Measurements from ENCODE around the gene MYO1D.

Gene MYO1D

DNA sequence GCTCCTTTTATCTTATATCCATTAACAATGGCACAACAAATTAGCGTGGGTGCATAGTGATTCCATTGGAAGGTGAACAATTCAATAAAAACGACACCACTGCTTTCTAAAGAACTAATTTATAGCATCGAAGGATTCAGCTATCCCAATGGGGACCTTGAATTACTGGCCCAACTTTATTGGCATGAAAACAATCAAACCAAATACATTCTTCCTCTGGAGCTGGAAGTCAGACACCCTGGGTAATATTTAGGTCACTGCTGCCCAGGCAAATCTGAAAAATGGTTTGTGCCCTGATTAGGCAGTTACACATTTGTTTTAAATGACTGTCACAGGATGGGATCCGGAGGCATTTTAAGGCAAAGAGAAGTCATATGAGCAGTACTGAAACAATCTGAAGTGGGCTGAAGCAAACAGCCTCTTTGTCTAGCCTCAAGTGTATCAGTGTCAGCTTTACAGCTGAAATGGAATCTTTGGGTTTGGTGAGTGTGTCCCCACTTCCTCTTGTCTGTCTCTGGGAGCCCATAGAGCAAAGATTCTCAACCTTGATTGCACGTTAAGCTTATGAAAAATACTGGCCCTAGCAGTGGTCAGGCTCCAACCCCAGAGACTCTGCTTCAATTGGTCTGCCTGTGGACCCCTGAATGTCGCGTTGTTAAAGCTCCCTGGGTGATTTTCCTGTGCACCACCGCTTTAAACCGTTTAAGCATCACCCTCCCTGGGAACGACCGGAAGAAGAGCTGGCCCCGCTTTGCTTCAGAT, 359.8 kb downstream of the MYO1D start:
- Histone ChIP-seq H3K4me3 (ENCODE audit: low read length) (no peak overlapping the region), H3K36me3 (replicated peaks; ENCODE audit: insufficient read depth, low read length) (no peaks in the 10 kb centered on the region), H3K9me3 (replicated peaks; ENCODE audit: insufficient read depth, low read length) (no peaks in the 10 kb centered on the region), H4K20me1 (ENCODE audit: insufficient read depth, low read length) (no peaks in the 10 kb centered on the region), H3K9me2 (replicated peaks; ENCODE audit: insufficient read depth, low read length) (no peaks in the 10 kb centered on the region), H3K27ac (ENCODE audit: low read length) (no peak overlapping the region), H3K27me3 (replicated peaks; ENCODE audit: insufficient read depth, low read length) (no peaks in the 10 kb centered on the region), H3K9ac (ENCODE audit: low read length) (no peak overlapping the region), H2AFZ (ENCODE audit: low read length) (no peak overlapping the region), H3K79me2 (ENCODE audit: low read length) (no peaks in the 10 kb centered on the region), H3K4me2 (ENCODE audit: low read depth, low read length) (no peak overlapping the region), H3F3A (ENCODE audit: insufficient read depth, low read length) (no peaks in the 10 kb centered on the region), H3K4me1 (ENCODE audit: low read length) (no peaks in the 10 kb centered on the region)
- TF ChIP-seq EZH2phosphoT487 (IDR thresholded peaks at IDR 0.05; ENCODE audit: low read length) (no peak), EZH2 (optimal IDR thresholded peaks at IDR 0.05; ENCODE audit: low read depth, low read length) (no peak)
- TF ChIP-seq, protein P1, sequence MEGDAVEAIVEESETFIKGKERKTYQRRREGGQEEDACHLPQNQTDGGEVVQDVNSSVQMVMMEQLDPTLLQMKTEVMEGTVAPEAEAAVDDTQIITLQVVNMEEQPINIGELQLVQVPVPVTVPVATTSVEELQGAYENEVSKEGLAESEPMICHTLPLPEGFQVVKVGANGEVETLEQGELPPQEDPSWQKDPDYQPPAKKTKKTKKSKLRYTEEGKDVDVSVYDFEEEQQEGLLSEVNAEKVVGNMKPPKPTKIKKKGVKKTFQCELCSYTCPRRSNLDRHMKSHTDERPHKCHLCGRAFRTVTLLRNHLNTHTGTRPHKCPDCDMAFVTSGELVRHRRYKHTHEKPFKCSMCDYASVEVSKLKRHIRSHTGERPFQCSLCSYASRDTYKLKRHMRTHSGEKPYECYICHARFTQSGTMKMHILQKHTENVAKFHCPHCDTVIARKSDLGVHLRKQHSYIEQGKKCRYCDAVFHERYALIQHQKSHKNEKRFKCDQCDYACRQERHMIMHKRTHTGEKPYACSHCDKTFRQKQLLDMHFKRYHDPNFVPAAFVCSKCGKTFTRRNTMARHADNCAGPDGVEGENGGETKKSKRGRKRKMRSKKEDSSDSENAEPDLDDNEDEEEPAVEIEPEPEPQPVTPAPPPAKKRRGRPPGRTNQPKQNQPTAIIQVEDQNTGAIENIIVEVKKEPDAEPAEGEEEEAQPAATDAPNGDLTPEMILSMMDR (IDR thresholded peaks at IDR 0.05; ENCODE audit: low read length), result no peak
- no peak for DNase-seq

DNA sequence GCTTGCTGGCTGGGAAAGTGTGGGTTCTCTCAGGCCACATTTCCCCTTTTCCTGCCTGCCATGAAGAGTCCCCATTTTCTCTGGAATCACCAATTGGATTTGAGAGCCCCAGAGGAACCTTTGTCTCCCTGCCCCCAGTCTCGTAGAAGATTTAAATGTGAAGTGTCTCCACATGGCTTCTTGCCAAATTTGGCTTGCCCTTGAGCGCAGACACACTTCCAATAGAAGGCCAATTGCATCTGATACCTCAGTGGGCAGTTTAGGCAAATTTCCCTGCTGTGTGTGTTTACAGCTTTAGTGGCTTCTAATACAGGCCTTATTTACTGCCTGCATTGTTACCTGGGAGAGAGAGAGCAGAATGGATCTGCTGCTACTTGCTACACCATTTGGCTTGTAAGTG, 360.5 kb downstream of the MYO1D start:
- Histone ChIP-seq H3K4me3 (ENCODE audit: low read length) (no peak overlapping the region), H3K4me1 (ENCODE audit: low read length) (no peaks in the 10 kb centered on the region), H3K4me2 (ENCODE audit: low read depth, low read length) (no peak overlapping the region), H3K27ac (ENCODE audit: low read length) (no peak overlapping the region), H2AFZ (ENCODE audit: low read length) (no peak overlapping the region), H3K9me3 (replicated peaks; ENCODE audit: insufficient read depth, low read length) (no peaks in the 10 kb centered on the region), H3K27me3 (replicated peaks; ENCODE audit: insufficient read depth, low read length) (no peaks in the 10 kb centered on the region), H3F3A (ENCODE audit: insufficient read depth, low read length) (no peaks in the 10 kb centered on the region), H3K9ac (ENCODE audit: low read length) (no peak overlapping the region), H4K20me1 (ENCODE audit: insufficient read depth, low read length) (no peaks in the 10 kb centered on the region), H3K79me2 (ENCODE audit: low read length) (no peaks in the 10 kb centered on the region), H3K36me3 (replicated peaks; ENCODE audit: insufficient read depth, low read length) (no peaks in the 10 kb centered on the region), H3K9me2 (replicated peaks; ENCODE audit: insufficient read depth, low read length) (no peaks in the 10 kb centered on the region)
- no peak for DNase-seq
- no peak for TF ChIP-seq EZH2 (optimal IDR thresholded peaks at IDR 0.05; ENCODE audit: low read depth, low read length)
- TF ChIP-seq EZH2phosphoT487 (IDR thresholded peaks at IDR 0.05; ENCODE audit: low read length), result no peak
- TF ChIP-seq, protein P1 (IDR thresholded peaks at IDR 0.05; ENCODE audit: low read length), result no peak

DNA sequence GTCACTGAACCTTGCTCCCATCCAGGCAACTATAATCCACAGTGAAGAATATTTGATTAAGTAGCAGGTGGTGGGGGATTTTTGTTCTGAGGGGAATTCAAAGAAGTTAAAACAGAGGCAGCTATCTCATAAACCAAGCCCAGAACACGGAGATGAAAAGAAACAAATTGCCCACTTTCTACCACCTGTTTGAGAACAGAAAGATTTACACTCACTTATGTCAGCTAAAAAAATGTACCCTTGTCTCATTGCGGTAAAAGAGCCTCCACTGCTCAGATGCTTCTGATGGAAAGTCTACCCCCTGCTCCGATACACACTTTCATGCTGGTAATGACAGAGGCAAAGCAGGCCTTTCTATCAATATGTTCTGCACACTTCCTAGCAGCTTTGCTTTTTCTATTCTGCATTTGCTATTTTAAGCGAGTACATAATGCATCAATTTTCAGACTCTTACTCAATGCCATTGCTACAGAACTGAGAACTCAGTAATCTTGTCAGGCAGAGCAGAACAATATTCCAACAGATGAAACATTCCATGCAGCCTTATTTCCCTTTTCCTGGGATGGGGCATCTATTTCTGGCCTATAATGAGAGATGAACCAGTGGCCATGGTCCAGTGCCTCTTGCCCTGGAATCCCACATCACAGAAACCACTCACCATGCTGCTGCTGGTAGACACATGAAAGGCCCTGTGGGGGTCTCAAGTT, 361.1 kb downstream of the MYO1D start:
- no peak overlapping the region for H2AFZ ChIP-seq (ENCODE audit: low read length)
- H3K4me3 ChIP-seq (ENCODE audit: low read length), result no peak overlapping the region
- no peak overlapping the region for H3K4me2 ChIP-seq (ENCODE audit: low read depth, low read length)

More for the DNA sequence above, 361.1 kb downstream of the MYO1D start:
- Histone ChIP-seq H3K36me3 (replicated peaks; ENCODE audit: insufficient read depth, low read length) (no peaks in the 10 kb centered on the region), H3K4me1 (ENCODE audit: low read length) (no peaks in the 10 kb centered on the region), H3K9ac (ENCODE audit: low read length) (no peak overlapping the region), H3F3A (ENCODE audit: insufficient read depth, low read length) (no peaks in the 10 kb centered on the region), H3K79me2 (ENCODE audit: low read length) (no peaks in the 10 kb centered on the region), H3K9me2 (replicated peaks; ENCODE audit: insufficient read depth, low read length) (no peaks in the 10 kb centered on the region), H3K27me3 (replicated peaks; ENCODE audit: insufficient read depth, low read length) (no peaks in the 10 kb centered on the region), H4K20me1 (ENCODE audit: insufficient read depth, low read length) (no peaks in the 10 kb centered on the region), H3K9me3 (replicated peaks; ENCODE audit: insufficient read depth, low read length) (no peaks in the 10 kb centered on the region), H3K27ac (ENCODE audit: low read length) (no peak overlapping the region)
- no peak for DNase-seq
- TF ChIP-seq, protein P1 (IDR thresholded peaks at IDR 0.05; ENCODE audit: low read length), result no peak
- TF ChIP-seq EZH2phosphoT487 (IDR thresholded peaks at IDR 0.05; ENCODE audit: low read length), result no peak
- no peak for TF ChIP-seq EZH2 (optimal IDR thresholded peaks at IDR 0.05; ENCODE audit: low read depth, low read length)

All from MM.1S (cell line).